HG02759 (cell line): ENCODE data around the gene NPIPB2.

Experiments used
- ATAC-seq: cut with Tn5 transposase; IDR thresholded peaks from one replicate; pipeline ENCODE4 v1.9.1; 2021; ENCODE audit warnings: mild to moderate bottlenecking, moderate library complexity; ENCODE audit not compliant: unreplicated experiment

The NPIPB2 gene

GRCh38 chr16:11907160-11907970 lies 34.5 kb downstream of the NPIPB2 start:
- no peak for ATAC-seq

DNA sequence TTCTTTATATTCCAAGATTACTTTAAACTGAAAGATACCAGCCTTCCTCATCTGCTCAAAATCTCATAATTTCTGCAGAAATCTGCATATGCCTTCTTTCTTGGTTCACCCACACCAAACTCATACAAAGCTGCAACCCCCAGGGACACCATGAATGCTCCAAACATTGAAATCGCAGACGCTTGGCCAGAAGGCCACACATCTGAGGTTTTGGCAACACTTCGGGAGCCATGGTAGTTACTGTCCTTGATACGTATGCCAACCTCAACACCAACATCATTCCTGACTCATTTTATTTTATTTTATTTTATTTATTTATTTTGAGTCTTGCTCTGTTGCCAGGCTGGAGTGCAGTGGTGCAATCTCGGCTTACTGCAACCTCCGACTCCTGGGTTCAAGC lies 37.9 kb downstream of the NPIPB2 start:
- no peak for ATAC-seq

- no peak for ATAC-seq
These were observed 40.8 kb downstream of the NPIPB2 start for GRCh38 chr16:11901091-11901490.

- no peak for ATAC-seq
These were observed 45.2 kb downstream of the NPIPB2 start for GRCh38 chr16:11896486-11897176.

DNA sequence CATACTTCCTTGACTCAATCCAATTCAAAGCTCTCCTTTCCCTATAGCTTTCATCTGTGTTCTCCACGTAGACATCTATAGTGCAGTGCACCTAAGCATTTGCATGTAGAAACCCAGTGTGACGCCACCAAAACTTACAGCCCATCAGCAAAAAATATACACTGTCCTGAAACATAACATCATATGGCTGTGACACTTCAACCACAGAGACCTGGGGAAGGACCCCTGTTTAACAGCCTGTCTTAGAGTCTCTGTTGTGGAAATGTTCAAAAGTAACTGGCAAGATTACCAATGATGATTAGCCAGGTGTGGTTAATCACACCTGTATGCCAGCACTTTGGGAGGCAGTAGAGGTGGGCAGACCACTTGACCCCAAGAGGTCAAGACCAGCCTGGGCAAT lies 48.3 kb downstream of the NPIPB2 start:
- no peak for ATAC-seq

DNA sequence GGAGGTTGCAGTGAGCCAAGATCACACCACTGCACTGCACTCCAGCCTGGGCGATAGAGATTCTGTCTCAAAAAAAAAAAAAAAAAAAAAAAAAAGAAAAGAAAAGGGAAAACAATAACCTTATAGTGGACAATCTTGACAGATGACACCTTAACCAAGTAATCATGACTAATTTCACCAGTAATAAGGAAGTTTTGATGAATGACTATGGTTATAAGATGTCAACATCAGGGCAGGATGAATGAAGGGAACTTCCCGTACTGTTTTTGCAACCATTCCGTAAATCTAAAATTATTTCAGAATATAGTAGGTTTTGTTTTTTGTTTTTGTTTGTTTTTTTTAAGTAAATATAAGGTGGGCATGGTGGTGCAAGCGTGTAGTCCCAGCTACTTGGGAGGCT lies 49.1 kb downstream of the NPIPB2 start:
- no peak for ATAC-seq

DNA sequence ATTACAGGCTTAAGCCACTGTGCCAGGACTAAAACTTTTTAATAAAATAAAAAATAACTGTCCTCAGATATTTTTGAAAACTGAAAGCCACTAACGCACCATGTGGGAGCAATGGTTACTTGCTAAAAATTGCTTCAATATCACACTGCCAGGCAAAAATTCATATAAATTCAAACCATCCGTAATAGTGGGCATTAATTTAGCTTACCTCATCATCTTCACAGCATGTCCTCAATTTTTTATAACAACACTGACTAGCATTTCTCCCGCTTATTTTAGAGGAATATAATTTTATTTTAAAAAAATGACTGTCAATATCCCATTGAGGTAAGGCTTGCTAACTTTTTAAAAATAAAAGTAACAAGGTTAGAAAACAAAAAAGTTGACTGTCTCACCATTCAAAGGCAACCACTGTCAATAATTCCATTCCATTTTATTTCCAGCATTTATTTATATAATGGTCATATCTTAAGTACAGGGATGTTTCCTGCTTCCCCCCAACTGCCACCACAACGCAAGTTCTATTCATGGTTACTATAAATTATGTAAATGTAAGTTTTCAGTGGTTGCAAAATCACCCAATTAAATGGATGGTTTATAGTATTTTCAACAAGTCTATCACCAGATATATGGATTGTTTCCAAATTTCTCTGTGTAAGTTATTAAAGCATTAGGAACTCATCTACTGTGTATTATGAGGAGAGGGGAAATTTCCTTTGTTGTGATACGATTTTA lies 51.4 kb downstream of the NPIPB2 start:
- ATAC-seq = no peak

GRCh38 chr16:11886881-11887280 lies 55.0 kb downstream of the NPIPB2 start:
- no peak for ATAC-seq

DNA sequence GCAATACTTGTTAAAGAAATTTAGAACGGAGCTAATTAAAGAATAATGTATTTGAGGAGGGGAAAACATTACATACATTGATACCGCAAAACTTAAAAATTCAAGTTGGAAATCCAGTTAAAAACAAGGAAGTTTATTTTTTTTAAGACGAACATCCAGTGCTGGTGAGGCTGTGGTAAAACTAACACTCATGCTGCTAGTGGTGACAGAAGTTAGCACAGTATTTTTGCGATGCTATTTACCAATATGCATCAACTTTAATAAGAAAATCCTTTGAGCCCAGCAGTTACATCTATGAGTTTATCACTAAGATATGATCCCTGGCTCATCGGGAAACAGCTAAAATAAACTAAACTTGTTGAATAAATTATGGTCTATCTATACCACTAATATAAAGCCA lies 57.8 kb downstream of the NPIPB2 start:
- ATAC-seq = no peak

DNA sequence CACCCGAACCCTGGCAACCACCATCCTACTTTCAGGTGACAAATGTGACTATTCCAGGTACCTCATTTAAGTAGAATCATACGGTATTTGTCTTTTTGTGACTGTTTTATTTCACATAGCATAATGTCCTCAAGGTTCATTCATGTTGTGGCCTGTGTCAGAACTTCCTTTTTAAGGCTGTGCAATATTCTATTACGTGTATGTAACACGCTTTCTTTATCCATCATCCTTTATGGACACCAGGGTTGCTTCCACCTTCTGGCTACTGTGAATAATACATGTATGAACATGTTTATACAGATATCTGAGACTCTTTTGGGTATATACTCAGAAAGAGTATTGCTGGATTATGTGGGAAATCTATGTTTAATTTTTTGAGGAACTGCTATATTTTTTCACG lies 61.8 kb downstream of the NPIPB2 start:
- ATAC-seq = no peak

DNA sequence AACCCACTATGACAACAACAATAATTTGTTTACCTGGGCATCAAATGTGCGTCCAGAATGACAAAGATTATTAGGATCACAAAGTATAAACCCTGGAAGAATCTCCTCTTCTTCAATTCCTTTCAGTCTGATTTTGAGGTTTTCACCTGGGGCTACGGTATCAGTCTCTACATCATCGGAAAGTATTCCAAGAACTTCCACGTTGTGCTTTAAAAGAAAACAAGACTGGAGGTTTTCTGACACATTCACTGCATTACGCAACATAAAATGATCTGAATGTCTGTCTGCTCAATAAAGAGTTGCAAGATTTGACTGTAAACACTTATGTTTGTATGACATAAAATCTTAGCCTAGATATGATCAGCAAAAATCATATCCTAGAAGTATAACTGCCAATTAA lies 64.5 kb downstream of the NPIPB2 start:
- no peak for ATAC-seq
